DMS 273 (cell line): ENCODE measurements around the gene PGGHG.
A peak's percentile ranks its signal among the peaks of the same experiment; 100 is the strongest.

ENCODE experiments used
- DNase-seq: peaks from one replicate; lab custom pipeline; 2025; ENCODE audit not compliant: unreplicated experiment; lab: John Stamatoyannopoulos, UW

PGGHG gene

GRCh38 chr11:288478-289397 lies at the start of gene PGGHG:
Gene PGGHG, plus strand, starts transcription at chr11:289126. Its CDS starts 691 bp downstream, at chr11:289817.
- DNase-seq: peak; percentile 46

GRCh38 chr11:240315-240714 lies 48.6 kb upstream of the PGGHG start:
- DNase-seq: no peak

- DNase-seq: no peak
These were observed 47.3 kb upstream of the PGGHG start for GRCh38 chr11:241634-242033.

- no peak for DNase-seq
These were observed 44.5 kb upstream of the PGGHG start for GRCh38 chr11:244376-244775.

GRCh38 chr11:249062-249461 lies 39.9 kb upstream of the PGGHG start:
- no peak for DNase-seq

GRCh38 chr11:250274-250673 lies 38.7 kb upstream of the PGGHG start:
- DNase-seq: no peak

- peak; percentile 49 for DNase-seq
These were observed 38.1 kb upstream of the PGGHG start for GRCh38 chr11:250740-251299.

GRCh38 chr11:251550-251949 lies 37.4 kb upstream of the PGGHG start:
- no peak for DNase-seq

- DNase-seq: no peak
These were observed 36.3 kb upstream of the PGGHG start for GRCh38 chr11:252666-253065.

GRCh38 chr11:253160-253885 lies 35.6 kb upstream of the PGGHG start:
- no peak for DNase-seq

- no peak for DNase-seq
These were observed 35.0 kb upstream of the PGGHG start for GRCh38 chr11:253886-254270.

- DNase-seq: no peak
These were observed 33.8 kb upstream of the PGGHG start for GRCh38 chr11:255176-255575.

- no peak for DNase-seq
These were observed 33.1 kb upstream of the PGGHG start for GRCh38 chr11:255816-256215.

GRCh38 chr11:256952-257737 lies 31.8 kb upstream of the PGGHG start:
- DNase-seq: no peak

GRCh38 chr11:257766-258493 lies 31.0 kb upstream of the PGGHG start:
- DNase-seq: no peak

- DNase-seq: no peak
These were observed 29.5 kb upstream of the PGGHG start for GRCh38 chr11:259413-259812.

- no peak for DNase-seq
These were observed 27.3 kb upstream of the PGGHG start for GRCh38 chr11:261624-262023.

- no peak for DNase-seq
These were observed 22.1 kb upstream of the PGGHG start for GRCh38 chr11:266676-267439.

- DNase-seq: no peak
These were observed 21.4 kb upstream of the PGGHG start for GRCh38 chr11:267491-267994.
